CD14-positive monocyte (primary cell): ENCODE measurements around the gene PIGR. TPM values are rescaled to one million over a fixed set of nuclear protein-coding genes. Genes with fewer than 3 reads are reported as not detected.

ENCODE experiments used
- DNase-seq, 3 donors: peaks; one replicate each; pipeline ENCODE4 v3.0.0-alpha.2; 2011 to 2022
- H2AFZ ChIP-seq: 2 replicates; pipeline ENCODE4 v1.6.0; 2012; ENCODE audit warnings: mild to moderate bottlenecking, low read depth, low read length, inconsistent platforms; ENCODE audit not compliant: insufficient read depth, poor library complexity, severe bottlenecking
- H3K27ac ChIP-seq, 2 donors: 1 replicate in 1 of 2; 2 replicates in 1 of 2; pipeline ENCODE4 v1.5.1; 2012 to 2013; ENCODE audit warnings: low read length in 2 of 2, control low read depth in 1 of 2, inconsistent platforms in 1 of 2, low read depth in 1 of 2, mild to moderate bottlenecking in 1 of 2
- H3K27me3 ChIP-seq, 2 donors: one replicate each; pipeline versions ENCODE4 v1.6.0 to v1.6.1; 2011 to 2013; ENCODE audit warnings: low read length in 2 of 2; ENCODE audit not compliant: control insufficient read depth in 2 of 2, insufficient read depth in 2 of 2
- H3K36me3 ChIP-seq, 2 donors: replicated peaks in 1 of 2; 1 replicate in 1 of 2; 2 replicates in 1 of 2; pipeline versions ENCODE4 v1.5.1 to v1.6.1; 2012 to 2013; ENCODE audit warnings: low read length in 2 of 2, control low read depth in 1 of 2, inconsistent platforms in 1 of 2, mild to moderate bottlenecking in 1 of 2; ENCODE audit not compliant: insufficient read depth in 2 of 2, control insufficient read depth in 1 of 2
- H3K4me1 ChIP-seq, 2 donors: 1 replicate in 1 of 2; 2 replicates in 1 of 2; pipeline versions ENCODE4 v1.5.1 to v1.6.1; 2012 to 2013; ENCODE audit warnings: low read length in 2 of 2, control low read depth in 1 of 2, inconsistent platforms in 1 of 2, mild to moderate bottlenecking in 1 of 2, moderate library complexity in 1 of 2; ENCODE audit not compliant: insufficient read depth in 2 of 2, control insufficient read depth in 1 of 2
- H3K4me2 ChIP-seq: replicated peaks from 2 replicates; pipeline ENCODE3; 2012; ENCODE audit warnings: low read length, moderate library complexity, mild to moderate bottlenecking; ENCODE audit not compliant: poor library complexity, severe bottlenecking; ENCODE audit errors: extremely low read depth
- H3K4me3 ChIP-seq, 3 experiments: fragments of 200-600 bp in 1 of 3; sonication (generic) in 1 of 3; replicated peaks in 1 of 3; 1 replicate in 2 of 3; 2 replicates in 1 of 3; pipeline ENCODE4 v1.5.1; 2011 to 2013; ENCODE audit warnings: low read length in 3 of 3, mild to moderate bottlenecking in 3 of 3, control low read depth in 2 of 3, low read depth in 2 of 3, inconsistent platforms in 1 of 3, moderate library complexity in 1 of 3
- H3K79me2 ChIP-seq: 2 replicates; pipeline ENCODE4 v1.6.0; 2012; ENCODE audit warnings: mild to moderate bottlenecking, control low read depth, inconsistent platforms, low read length, moderate library complexity; ENCODE audit not compliant: insufficient read depth
- H3K9ac ChIP-seq: 2 replicates; pipeline ENCODE4 v1.6.0; 2017; ENCODE audit warnings: low read length, mild to moderate bottlenecking; ENCODE audit not compliant: insufficient read depth, poor library complexity, severe bottlenecking
- H3K9me3 ChIP-seq, 2 donors: replicated peaks in 1 of 2; 1 replicate in 1 of 2; 2 replicates in 1 of 2; pipeline versions ENCODE4 v1.5.1 to v1.6.1; 2012 to 2013; ENCODE audit warnings: low read length in 2 of 2, control low read depth in 1 of 2; ENCODE audit not compliant: control insufficient read depth in 1 of 2, insufficient read depth in 1 of 2
- H4K20me1 ChIP-seq: 2 replicates; pipeline ENCODE4 v1.6.0; 2012; ENCODE audit warnings: mild to moderate bottlenecking, low read length, control low read depth, moderate library complexity; ENCODE audit not compliant: insufficient read depth
- H3K27ac Mint-ChIP-seq, 7 donors: one replicate each; pipeline ENCODE4 v1.8.0; 2020; ENCODE audit warnings: mild to moderate bottlenecking in 7 of 7, mixed read lengths in 7 of 7, moderate library complexity in 6 of 7, inconsistent platforms in 2 of 7
- H3K27me3 Mint-ChIP-seq, 3 donors: one replicate each; pipeline ENCODE4 v1.8.0; 2021 to 2022; ENCODE audit warnings: low read depth in 3 of 3, mild to moderate bottlenecking in 3 of 3, mixed read lengths in 3 of 3, moderate library complexity in 3 of 3, inconsistent platforms in 1 of 3
- H3K36me3 Mint-ChIP-seq, 2 donors: one replicate each; pipeline ENCODE4 v1.8.0; 2020; ENCODE audit warnings: mixed read lengths in 2 of 2, inconsistent platforms in 1 of 2, mild to moderate bottlenecking in 1 of 2
- H3K4me1 Mint-ChIP-seq: one replicate; pipeline ENCODE4 v1.8.0; 2020; ENCODE audit warnings: mild to moderate bottlenecking, mixed read lengths
- H3K4me3 Mint-ChIP-seq, 2 donors: one replicate each; pipeline ENCODE4 v1.8.0; 2020; ENCODE audit warnings: mild to moderate bottlenecking in 2 of 2, mixed read lengths in 2 of 2, moderate library complexity in 1 of 2
- H3K9me3 Mint-ChIP-seq, 7 donors: one replicate each; pipeline ENCODE4 v1.8.0; 2020 to 2022; ENCODE audit warnings: mixed read lengths in 7 of 7, mild to moderate bottlenecking in 6 of 7, moderate library complexity in 6 of 7, inconsistent platforms in 2 of 7
- CTCF ChIP-seq: fragments of 200-600 bp; IDR thresholded peaks from one replicate; pipeline ENCODE4 v1.8.0; 2022; ENCODE audit warnings: antibody characterized with exemption, mild to moderate bottlenecking
- WGBS: methylation state at CpG from one replicate; pipeline ENCODE4 v1.1.5; 2013; ENCODE audit warnings: missing lambda C conversion rate; ENCODE audit not compliant: insufficient coverage; 5-methylcytosine and 5-hydroxymethylcytosine counted together
- intact Hi-C, 2 donors: fragments of 100-400 bp; cut with micrococcal nuclease; formaldehyde crosslinking; loops; one replicate each; pipeline versions ENCODE4 v1.15.0 to v1.15.1; 2023
- polyA plus RNA-seq, 3 donors: library from polyadenylated mRNA; depleted of rRNA in 1 of 3; unstranded in 2 of 3; stranded (reverse) in 1 of 3; fragments of 300-500 nt in 2 of 3; fragments of >200 nt in 1 of 3; fragmentation: Illumina TruSeq in 2 of 3; gene quantifications; 1 replicate in 2 of 3; 2 replicates in 1 of 3; pipeline ENCODE4 v1.2.3, GENCODE V29; 2012 to 2021

PIGR gene
- polyA plus RNA-seq, 3 donors = 0.01 TPM; not detected in 2

- peaks cover 0 to 7% (median 0%) of the 10 kb centered on the region in 7 donors for H3K9me3 Mint-ChIP-seq
- no peaks in the 10 kb centered on the region for H3K9me3 ChIP-seq
- H3K27ac ChIP-seq = peak overlapping the region; percentile 12 to 64
- intact Hi-C loops = no loop called here
- H3K4me2 ChIP-seq = no peak overlapping the region
- no peaks in the 10 kb centered on the region for H3K36me3 ChIP-seq
- WGBS = no CpG with 5 or more reads among the region's 4 CpGs
- no peaks in the 10 kb centered on the region for H4K20me1 ChIP-seq
- H3K4me1 ChIP-seq = peaks cover 36 to 52% of the 10 kb centered on the region in 2 donors
- peaks cover 61% of the 10 kb centered on the region for H3K4me1 Mint-ChIP-seq
- H3K27me3 Mint-ChIP-seq = peaks cover 7 to 12% (median 9%) of the 10 kb centered on the region in 3 donors
- H3K79me2 ChIP-seq = no peaks in the 10 kb centered on the region
- peaks cover 4% of the 10 kb centered on the region in 2 donors for H3K36me3 Mint-ChIP-seq
- no peak for TF ChIP-seq CTCF
- no peak overlapping the region for H3K9ac ChIP-seq
- DNase-seq = peak; percentile 87 to 94 (median 92)
- H2AFZ ChIP-seq = no peak overlapping the region
- no peak overlapping the region for H3K4me3 ChIP-seq
- H3K4me3 Mint-ChIP-seq = peak overlapping the region in 1 of 2 donors; percentile 44
- H3K27me3 ChIP-seq = no peaks in the 10 kb centered on the region
- H3K27ac Mint-ChIP-seq = peak overlapping the region in 5 of 7 donors; percentile 26 to 84 (median 49)
Measured at GRCh38 chr1:206952171-206952570, 5.9 kb upstream of the PIGR start.

GRCh38 chr1:206951318-206952100, 5.2 kb upstream of the PIGR start:
- peaks cover 66% of the 10 kb centered on the region for H3K4me1 Mint-ChIP-seq
- H2AFZ ChIP-seq = no peak overlapping the region

More at GRCh38 chr1:206951318-206952100, 5.2 kb upstream of the PIGR start:
- H3K9me3 Mint-ChIP-seq = peaks cover 0 to 7% (median 0%) of the 10 kb centered on the region in 7 donors
- no peak overlapping the region for H3K9ac ChIP-seq
- no peaks in the 10 kb centered on the region for H3K9me3 ChIP-seq
- H3K4me3 Mint-ChIP-seq = no peak overlapping the region
- peaks cover 2 to 4% of the 10 kb centered on the region in 2 donors for H3K36me3 Mint-ChIP-seq
- peak overlapping the region; percentile 20 for H3K4me2 ChIP-seq
- H3K36me3 ChIP-seq = no peaks in the 10 kb centered on the region
- peaks cover 40 to 59% of the 10 kb centered on the region in 2 donors for H3K4me1 ChIP-seq
- H4K20me1 ChIP-seq = no peaks in the 10 kb centered on the region
- intact Hi-C loops = no loop called here
- no peaks in the 10 kb centered on the region for H3K79me2 ChIP-seq
- WGBS = 0% methylated on average over 2 of the region's 4 CpGs
- peak overlapping the region in 1 of 2 donors; percentile 64 for H3K27ac ChIP-seq
- peaks cover 7 to 9% (median 9%) of the 10 kb centered on the region in 3 donors for H3K27me3 Mint-ChIP-seq
- no peaks in the 10 kb centered on the region for H3K27me3 ChIP-seq
- H3K27ac Mint-ChIP-seq = peak overlapping the region in 5 of 7 donors; percentile 26 to 84 (median 55)
- no peak overlapping the region for H3K4me3 ChIP-seq
- peak in 2 of 3 donors; percentile 38 to 43 for DNase-seq
- TF ChIP-seq CTCF = no peak
